RWPE2 (cell line): Measurements from ENCODE around the gene BICRAL.
A peak's percentile ranks its signal among the peaks of the same experiment; 100 is the strongest.

Experiments
- ATAC-seq: fragments of 200-7000 bp; cut with Tn5 transposase; 3 replicates; pipeline ENCODE4 v1.9.1; 2021; ENCODE audit warnings: low read depth
- DNase-seq: peaks from one replicate; pipeline ENCODE4 v3.0.0-alpha.2; 2020; ENCODE audit warnings: low spot score
- H3K27ac ChIP-seq: fragments of 450-650 bp; 2 replicates; pipeline ENCODE4 v1.5.1; 2017; ENCODE audit warnings: mild to moderate bottlenecking; ENCODE audit not compliant: poor library complexity, severe bottlenecking
- H3K27me3 ChIP-seq: fragments of 250-450 bp; sonication (Bioruptor Pico); 2 replicates; pipeline ENCODE4 v1.5.1; 2021; ENCODE audit warnings: mild to moderate bottlenecking, moderate library complexity; ENCODE audit not compliant: insufficient read depth, poor library complexity, severe bottlenecking
- H3K36me3 ChIP-seq: fragments of 250-450 bp; sonication (Bioruptor Pico); 2 replicates; pipeline ENCODE4 v1.5.1; 2020; ENCODE audit warnings: low read depth, mild to moderate bottlenecking, moderate library complexity
- H3K4me1 ChIP-seq: fragments of 250-450 bp; sonication (Bioruptor Pico); 2 replicates; pipeline ENCODE4 v1.5.1; 2021; ENCODE audit warnings: mild to moderate bottlenecking, moderate library complexity; ENCODE audit not compliant: insufficient read depth, poor library complexity, severe bottlenecking
- H3K4me3 ChIP-seq: fragments of 250-450 bp; sonication (Bioruptor Pico); 2 replicates; pipeline ENCODE4 v1.5.1; 2021; ENCODE audit warnings: mild to moderate bottlenecking, moderate library complexity; ENCODE audit not compliant: severe bottlenecking
- H3K9me3 ChIP-seq: fragments of 250-450 bp; sonication (Bioruptor Pico); 2 replicates; pipeline ENCODE4 v1.5.1; 2021; ENCODE audit warnings: mild to moderate bottlenecking, moderate library complexity; ENCODE audit not compliant: severe bottlenecking
- CTCF ChIP-seq: fragments of 450-650 bp; IDR thresholded peaks from one replicate; pipeline ENCODE4 v1.5.1; 2017; ENCODE audit warnings: mild to moderate bottlenecking, moderate library complexity; ENCODE audit not compliant: poor library complexity, severe bottlenecking

BICRAL gene

DNA sequence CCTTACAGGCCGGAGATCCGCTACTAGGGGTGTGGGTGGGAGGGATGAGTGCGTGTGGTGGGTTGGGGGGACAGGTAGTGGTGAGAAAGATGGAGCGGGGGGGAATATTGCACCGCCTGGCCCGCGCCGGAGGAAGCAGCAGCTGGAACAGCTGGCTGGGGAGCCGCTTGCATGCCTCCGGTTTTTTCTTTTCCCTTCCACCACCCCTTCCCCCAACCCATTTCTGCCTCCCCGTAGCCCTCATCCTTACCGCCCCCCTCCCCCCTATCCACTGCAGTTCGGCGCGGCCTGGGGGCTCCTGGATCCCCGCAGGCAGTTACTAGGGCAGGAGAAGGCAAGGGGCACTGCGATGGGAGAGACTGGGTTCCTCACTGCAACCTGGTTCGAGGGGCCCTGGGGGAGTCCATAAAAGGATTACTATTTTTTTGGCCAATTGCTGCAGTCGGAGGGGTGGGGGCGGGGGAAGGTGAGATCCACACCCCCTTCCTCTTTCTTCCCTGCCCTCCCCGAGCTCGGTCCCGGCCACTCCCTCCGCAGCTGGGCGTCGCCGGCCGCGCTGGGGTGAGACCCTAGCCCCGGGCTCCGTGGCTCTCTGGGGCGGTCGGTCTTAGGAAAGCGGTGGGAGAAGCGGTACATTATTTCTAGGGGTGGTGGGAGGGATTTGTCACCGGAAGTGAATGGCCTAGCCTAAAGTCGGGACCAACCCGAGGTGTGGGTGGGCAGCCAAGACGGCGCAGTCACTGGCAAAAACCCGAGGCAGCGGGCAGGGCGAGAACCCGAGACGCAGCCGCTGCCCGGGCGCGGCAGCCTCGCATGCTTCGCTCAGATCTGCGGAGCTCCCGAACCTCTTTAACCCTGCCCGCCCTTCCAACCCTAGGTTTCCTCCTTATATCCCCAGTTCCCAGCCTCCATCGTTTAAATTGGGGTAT, 35.1 kb upstream of the BICRAL start:
- DNase-seq: peak; percentile 90
- Histone ChIP-seq H3K36me3 (no peaks in the 10 kb centered on the region), H3K27me3 (no peaks in the 10 kb centered on the region), H3K4me1 (peaks cover 24% of the 10 kb centered on the region), H3K9me3 (no peaks in the 10 kb centered on the region), H3K27ac (peak overlapping the region; percentile 94), H3K4me3 (peak overlapping the region; percentile 76)
- peak; percentile 72 for ATAC-seq
- no peak for TF ChIP-seq CTCF

DNA sequence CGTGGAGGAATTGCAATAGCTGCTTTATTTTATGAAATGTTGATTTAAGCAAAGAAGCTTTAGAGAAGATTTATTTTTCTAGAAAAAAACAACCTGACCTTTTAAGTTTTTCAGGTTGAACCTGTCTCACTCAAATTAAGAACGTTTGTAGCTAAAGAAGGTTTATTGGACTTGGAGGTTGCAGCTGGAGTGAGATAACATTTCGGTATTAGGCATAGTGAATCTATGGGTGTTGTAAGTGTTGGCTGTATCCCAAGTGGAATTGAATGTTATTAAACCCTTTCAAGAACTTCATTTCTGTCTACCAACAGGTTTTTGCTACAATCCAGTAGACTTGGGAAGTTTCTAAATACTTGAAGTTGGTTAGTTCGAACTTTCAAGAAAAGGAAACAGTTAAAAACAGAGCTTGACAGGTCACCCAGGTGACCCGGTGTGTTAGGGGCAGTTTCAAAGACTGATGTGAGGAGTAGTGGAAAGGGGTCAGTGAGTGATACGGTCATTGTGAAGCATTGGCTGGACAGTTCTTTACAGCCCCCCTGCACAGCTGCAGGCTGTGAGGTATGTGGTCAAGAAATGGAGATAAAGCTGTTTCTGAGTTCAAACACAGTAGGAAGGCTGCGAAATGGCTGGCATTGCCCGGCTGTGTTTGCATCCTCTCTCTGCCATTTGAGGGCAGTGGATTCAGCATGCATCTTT, 33.5 kb upstream of the BICRAL start:
- TF ChIP-seq CTCF: no peak
- no peak overlapping the region for H3K4me3 ChIP-seq
- H3K4me1 ChIP-seq: peaks cover 11% of the 10 kb centered on the region
- no peaks in the 10 kb centered on the region for H3K9me3 ChIP-seq
- H3K27me3 ChIP-seq: no peaks in the 10 kb centered on the region
- no peak for DNase-seq
- ATAC-seq: no peak
- peak overlapping the region; percentile 94 for H3K27ac ChIP-seq
- H3K36me3 ChIP-seq: no peaks in the 10 kb centered on the region

- no peak for DNase-seq
- no peak for ATAC-seq
- Histone ChIP-seq H3K4me3 (no peak overlapping the region), H3K36me3 (no peaks in the 10 kb centered on the region), H3K4me1 (peaks cover 5% of the 10 kb centered on the region), H3K27ac (no peak overlapping the region), H3K9me3 (no peaks in the 10 kb centered on the region), H3K27me3 (no peaks in the 10 kb centered on the region)
- no peak for TF ChIP-seq CTCF
Observed at GRCh38 chr6:42751055-42751454, 30.8 kb upstream of the BICRAL start.

GRCh38 chr6:42754759-42755158, 27.1 kb upstream of the BICRAL start:
- H3K36me3 ChIP-seq: no peaks in the 10 kb centered on the region
- DNase-seq (no peak), ATAC-seq (no peak)
- H3K27ac ChIP-seq: no peak overlapping the region
- H3K4me3 ChIP-seq: no peak overlapping the region
- TF ChIP-seq CTCF: no peak
- H3K27me3 ChIP-seq: no peaks in the 10 kb centered on the region
- H3K9me3 ChIP-seq: no peaks in the 10 kb centered on the region
- no peaks in the 10 kb centered on the region for H3K4me1 ChIP-seq
